Measurements from ENCODE around the gene DPEP1.

DPEP1 gene

GRCh38 chr16:89599451-89599858 is 14.0 kb upstream of the DPEP1 start:
- peak in 1 of 3 donors; percentile 22 for DNase-seq (ENCODE audit: low read depth in 3 of 3)

- no peak for DNase-seq (ENCODE audit: low read depth in 3 of 3)
Measured at GRCh38 chr16:89599902-89600301, 13.5 kb upstream of the DPEP1 start.

GRCh38 chr16:89600427-89600826 is 13.0 kb upstream of the DPEP1 start:
- no peak for DNase-seq (ENCODE audit: low read depth in 3 of 3)

- no peak for DNase-seq (ENCODE audit: low read depth in 3 of 3)
Measured at GRCh38 chr16:89600956-89601355, 12.5 kb upstream of the DPEP1 start.

- no peak for DNase-seq (ENCODE audit: low read depth in 3 of 3)
Measured at GRCh38 chr16:89601906-89602272, 11.6 kb upstream of the DPEP1 start.

GRCh38 chr16:89602273-89602951 is 11.0 kb upstream of the DPEP1 start:
- peak; percentile 37 to 70 (median 46) for DNase-seq (ENCODE audit: low read depth in 3 of 3)

GRCh38 chr16:89602952-89603590 is 10.4 kb upstream of the DPEP1 start:
- DNase-seq (ENCODE audit: low read depth in 3 of 3) = no peak

- DNase-seq (ENCODE audit: low read depth in 3 of 3) = no peak
Measured at GRCh38 chr16:89604764-89605163, 8.7 kb upstream of the DPEP1 start.

GRCh38 chr16:89605186-89605970 is 8.1 kb upstream of the DPEP1 start:
- no peak for DNase-seq (ENCODE audit: low read depth in 3 of 3)

GRCh38 chr16:89606006-89606405 is 7.4 kb upstream of the DPEP1 start:
- DNase-seq (ENCODE audit: low read depth in 3 of 3) = no peak

GRCh38 chr16:89607453-89607852 is 6.0 kb upstream of the DPEP1 start:
- no peak for DNase-seq (ENCODE audit: low read depth in 3 of 3)

- DNase-seq (ENCODE audit: low read depth in 3 of 3) = no peak
Measured at GRCh38 chr16:89607937-89608740, 5.3 kb upstream of the DPEP1 start.

- DNase-seq (ENCODE audit: low read depth in 3 of 3) = no peak
Measured at GRCh38 chr16:89610108-89610453, 3.4 kb upstream of the DPEP1 start.

- DNase-seq (ENCODE audit: low read depth in 3 of 3) = no peak
Measured at GRCh38 chr16:89612415-89613166, 851 bp upstream of the DPEP1 start.

GRCh38 chr16:89613954-89614459 is 565 bp downstream of the DPEP1 start:
- DNase-seq (ENCODE audit: low read depth in 3 of 3) = no peak

GRCh38 chr16:89615176-89615575 is 1.7 kb downstream of the DPEP1 start:
- no peak for DNase-seq (ENCODE audit: low read depth in 3 of 3)

- DNase-seq (ENCODE audit: low read depth in 3 of 3) = peak in 1 of 3 donors; percentile 52
Measured at GRCh38 chr16:89615596-89616090, 2.2 kb downstream of the DPEP1 start.

- no peak for DNase-seq (ENCODE audit: low read depth in 3 of 3)
Measured at GRCh38 chr16:89616623-89617022, 3.2 kb downstream of the DPEP1 start.

- DNase-seq (ENCODE audit: low read depth in 3 of 3) = no peak
Measured at GRCh38 chr16:89617036-89617435, 3.6 kb downstream of the DPEP1 start.

- DNase-seq (ENCODE audit: low read depth in 3 of 3) = no peak
Measured at GRCh38 chr16:89618109-89618998, 4.9 kb downstream of the DPEP1 start.

All from stimulated activated CD4-positive, alpha-beta T cell treated with anti-CD3 and anti-CD28 coated beads, TNF-alpha, amount 100 ng/mL, for 48 hours (primary cell).